Heart right ventricle (tissue), 16 donors: ENCODE measurements around the gene VAC14. TPM values are rescaled to one million over a fixed set of nuclear protein-coding genes. Genes with fewer than 3 reads are reported as not detected.

ENCODE experiments used
- ATAC-seq, 8 donors: fragments of 200-7000 bp; cut with Tn5 transposase; one replicate each; pipeline ENCODE4 v1.9.1; 2020; ENCODE audit warnings: mild to moderate bottlenecking in 8 of 8, moderate library complexity in 8 of 8, moderate number of reproducible peaks in 1 of 8
- DNase-seq, 2 donors: peaks; one replicate each; pipeline ENCODE4 v3.0.0-alpha.2; 2020
- H3K27ac ChIP-seq, 10 donors: fragments of 200-600 bp; sonication (generic) in 2 of 10; one replicate each; pipeline versions ENCODE4 v1.5.0 to v1.8.0; 2020 to 2022; ENCODE audit warnings: mild to moderate bottlenecking in 3 of 10
- H3K27me3 ChIP-seq, 7 donors: fragments of 200-600 bp; one replicate each; pipeline ENCODE4 v1.8.0; 2021 to 2022; ENCODE audit warnings: mild to moderate bottlenecking in 2 of 7
- H3K36me3 ChIP-seq, 9 donors: fragments of 200-600 bp; sonication (generic) in 1 of 9; one replicate each; pipeline versions ENCODE4 v1.5.0 to v1.8.0; 2020 to 2022; ENCODE audit warnings: mild to moderate bottlenecking in 2 of 9
- H3K4me1 ChIP-seq, 9 donors: fragments of 200-600 bp; sonication (generic) in 1 of 9; one replicate each; pipeline versions ENCODE4 v1.5.0 to v1.8.0; 2020 to 2022; ENCODE audit warnings: mild to moderate bottlenecking in 4 of 9
- H3K4me3 ChIP-seq, 10 donors: fragments of 200-600 bp; sonication (generic) in 2 of 10; one replicate each; pipeline versions ENCODE4 v1.5.0 to v1.8.0; 2020 to 2022; ENCODE audit warnings: mild to moderate bottlenecking in 7 of 10, moderate library complexity in 2 of 10
- H3K9me3 ChIP-seq, 11 donors: fragments of 200-600 bp in 10 of 11; sonication (generic) in 2 of 11; one replicate each; pipeline versions ENCODE4 v1.5.0 to v1.8.0; 2013 to 2022; ENCODE audit warnings: mild to moderate bottlenecking in 2 of 11, control low read depth in 1 of 11, moderate library complexity in 1 of 11
- WGBS, 2 donors: extraction: QIAGEN DNeasy Blood & Tissue Kit; methylation state at CpG; one replicate each; pipeline ENCODE4 v1.1.7; 2013; ENCODE audit warnings: inconsistent platforms in 1 of 2; 5-methylcytosine and 5-hydroxymethylcytosine counted together
- intact Hi-C, 10 donors: fragments of 100-400 bp; cut with DNase I; formaldehyde crosslinking; loops; one replicate each; pipeline versions ENCODE4 v1.11.1 to v1.14.2; 2022
- polyA plus RNA-seq, 2 donors: library from polyadenylated mRNA; stranded (reverse); fragments of 200-250 nt; gene quantifications; one replicate each; pipeline ENCODE4 v1.2.3, GENCODE V29; 2013
- total RNA-seq, 10 donors: library from RNA; stranded (reverse); fragmentation: NEBNext Ultra II Directional in 3 of 10; extraction: Animal tissue kit (Norgen Biotek cat#: 25700) in 3 of 10; gene quantifications; one replicate each; pipeline versions ENCODE4 v1.2.1 to v1.2.4, GENCODE V29; 2021 to 2023
- TF ChIP-seq, protein P1 (sequence below), 9 donors: fragments of 200-600 bp; sonication (generic) in 2 of 9; IDR thresholded peaks; one replicate each; pipeline versions ENCODE4 v1.5.0 to v1.8.0; 2021 to 2022; ENCODE audit warnings: antibody characterized with exemption in 9 of 9, mild to moderate bottlenecking in 5 of 9, moderate library complexity in 1 of 9
- donor health status: Arrhythmogenic right ventricular cardiomyopathy.
- donor health status: ischemic (EF 13 %, LVEDD 7.1; RV severe dilation, severe dysfunction).
- donor health status: healthy with polysubstance abuse.
- donor health status: DM: no; HTN: yes; CAD: no.
- donor health status: DM: no; HTN: no; CAD: no.
- donor health status: ischemic (EF 25% LVEDD 6.9; RV normal size, moderate dysfunction).
- donor health status: ischemic (EF 25% LVEDD 5.7; RV mildly dilated, moderate dysfunction).
- donor health status: healthy.
- donor health status: DM: yes; HTN: yes; CAD: no.
- donor health status: Ischemic cardiomyopathy.
- donor health status: ischemic (EF 35%, LVEDD 5.7; RV mildly dilated, moderate dysfunction).
- donor health status: nonischemic (EF 11% LVEDD 7.7; RV severe dilation, severe dysfunction).
- donor health status: DM: yes; HTN: yes; CAD: no.
- donor health status: PGD.
- donor health status: ischemic (EF 29% LVEDD 5.4; RV normal size, mild dysfunction).
- donor health status: nonischemic (EF 23%, LVEDD 6.1; RV moderate dilation, normal function).

The VAC14 gene
- total and polyA plus RNA-seq, 12 donors: 19.2 to 43.7 (median 23.2) TPM

DNA sequence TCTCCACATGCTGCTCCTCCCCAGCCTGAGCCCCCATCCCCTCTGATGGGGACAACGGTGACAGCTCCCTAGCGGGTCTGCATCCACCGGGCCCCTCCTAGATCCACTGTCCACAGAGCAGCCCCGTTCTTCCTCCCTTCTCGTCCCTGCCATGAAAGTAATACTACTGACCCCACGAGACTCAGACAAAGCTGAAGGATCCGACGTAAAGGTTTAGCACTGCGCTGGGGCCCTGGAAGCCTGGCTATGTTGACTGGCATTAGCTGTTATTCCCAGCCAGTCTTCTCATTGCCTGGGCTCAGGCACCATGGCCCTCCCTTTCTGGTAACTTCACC, 30.7 kb downstream of the VAC14 start:
- DNase-seq (no peak), ATAC-seq (no peak)
- intact Hi-C loops: loop anchor here in 9 of 10 donors (2.0 to 10.0 kb wide), 6 partner anchors 88 to 245 kb away; partner anchors contain the start of genes COG4 (in 4 of the 9) and SF3B3 (in 4 of the 9)
- peaks cover 0 to 6% (median 5%) of the 10 kb centered on the region in 9 donors for H3K4me1 ChIP-seq
- no peak overlapping the region for H3K4me3 ChIP-seq
- H3K36me3 ChIP-seq: peaks cover 0 to 86% (median 0%) of the 10 kb centered on the region in 9 donors
- H3K27ac ChIP-seq: no peak overlapping the region
- WGBS, 2 donors: 94% methylated on average over 9 of the region's 9 CpGs
- no peaks in the 10 kb centered on the region for H3K9me3 ChIP-seq
- H3K27me3 ChIP-seq: no peaks in the 10 kb centered on the region
- TF ChIP-seq, protein P1, sequence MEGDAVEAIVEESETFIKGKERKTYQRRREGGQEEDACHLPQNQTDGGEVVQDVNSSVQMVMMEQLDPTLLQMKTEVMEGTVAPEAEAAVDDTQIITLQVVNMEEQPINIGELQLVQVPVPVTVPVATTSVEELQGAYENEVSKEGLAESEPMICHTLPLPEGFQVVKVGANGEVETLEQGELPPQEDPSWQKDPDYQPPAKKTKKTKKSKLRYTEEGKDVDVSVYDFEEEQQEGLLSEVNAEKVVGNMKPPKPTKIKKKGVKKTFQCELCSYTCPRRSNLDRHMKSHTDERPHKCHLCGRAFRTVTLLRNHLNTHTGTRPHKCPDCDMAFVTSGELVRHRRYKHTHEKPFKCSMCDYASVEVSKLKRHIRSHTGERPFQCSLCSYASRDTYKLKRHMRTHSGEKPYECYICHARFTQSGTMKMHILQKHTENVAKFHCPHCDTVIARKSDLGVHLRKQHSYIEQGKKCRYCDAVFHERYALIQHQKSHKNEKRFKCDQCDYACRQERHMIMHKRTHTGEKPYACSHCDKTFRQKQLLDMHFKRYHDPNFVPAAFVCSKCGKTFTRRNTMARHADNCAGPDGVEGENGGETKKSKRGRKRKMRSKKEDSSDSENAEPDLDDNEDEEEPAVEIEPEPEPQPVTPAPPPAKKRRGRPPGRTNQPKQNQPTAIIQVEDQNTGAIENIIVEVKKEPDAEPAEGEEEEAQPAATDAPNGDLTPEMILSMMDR (IDR thresholded peaks at IDR 0.05): no peak

DNA sequence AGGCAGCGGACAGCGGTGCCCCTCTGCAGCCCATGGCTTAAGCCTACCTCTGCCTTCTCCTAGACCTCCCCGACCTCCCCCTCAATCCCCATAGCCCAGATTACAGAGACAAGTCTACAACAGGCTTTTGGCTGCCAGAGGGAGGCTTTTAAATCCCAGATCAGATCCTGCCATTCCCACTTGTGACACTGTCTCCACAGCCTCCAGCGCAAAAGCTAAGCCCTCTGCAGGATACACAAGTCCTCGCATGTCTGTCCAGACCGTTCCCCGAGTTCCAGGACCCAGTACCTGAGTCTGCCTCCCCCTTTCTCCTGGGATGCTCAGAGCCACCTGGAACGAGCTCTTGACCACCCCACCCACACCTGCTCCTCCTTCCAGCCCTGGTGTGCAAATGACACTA, 31.2 kb downstream of the VAC14 start:
- H3K4me1 ChIP-seq: peaks cover 0 to 6% (median 5%) of the 10 kb centered on the region in 9 donors
- peaks cover 0 to 86% (median 0%) of the 10 kb centered on the region in 9 donors for H3K36me3 ChIP-seq
- intact Hi-C loops: loop anchor here in 9 of 10 donors (2.0 to 10.0 kb wide), 7 partner anchors 82 to 245 kb away; partner anchors contain the start of genes COG4 (in 4 of the 9), SF3B3 (in 4 of the 9) and MTSS2 (in 1 of the 9)
- H3K4me3 ChIP-seq: no peak overlapping the region
- H3K9me3 ChIP-seq: no peaks in the 10 kb centered on the region
- DNase-seq (no peak), ATAC-seq (no peak)
- H3K27ac ChIP-seq: no peak overlapping the region
- 96 to 98% methylated on average over 8 of the region's 8 CpGs for WGBS, 2 donors
- TF ChIP-seq, protein P1 (IDR thresholded peaks at IDR 0.05): no peak
- no peaks in the 10 kb centered on the region for H3K27me3 ChIP-seq

DNA sequence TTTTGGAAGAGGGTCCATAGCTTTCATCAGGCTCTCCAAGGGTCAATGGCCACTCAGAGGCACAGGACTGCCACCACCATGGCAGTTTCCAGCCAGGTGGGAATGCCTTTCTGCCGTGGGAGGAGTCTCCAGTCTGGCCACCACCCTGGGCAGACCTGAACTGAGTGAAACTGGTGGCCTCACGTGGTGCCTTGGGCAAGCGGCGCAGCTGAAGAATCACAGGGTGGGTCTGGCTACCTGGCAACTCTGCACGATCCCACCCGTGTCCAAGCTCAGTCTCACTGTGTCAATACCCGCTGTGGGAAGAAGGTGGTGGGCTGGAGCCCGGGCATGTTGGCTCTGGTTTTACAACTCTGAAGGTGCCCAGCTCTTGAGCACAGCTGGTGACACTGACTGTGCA, 31.8 kb downstream of the VAC14 start:
- Histone ChIP-seq H3K36me3 (peaks cover 0 to 89% (median 0%) of the 10 kb centered on the region in 9 donors), H3K4me1 (peaks cover 0 to 6% (median 5%) of the 10 kb centered on the region in 9 donors), H3K27me3 (no peaks in the 10 kb centered on the region), H3K9me3 (no peaks in the 10 kb centered on the region), H3K27ac (no peak overlapping the region), H3K4me3 (no peak overlapping the region)
- intact Hi-C loops: loop anchor here in 1 of 10 donors (5.0 kb wide), 1 partner anchor 82 kb away; the partner anchor contains the start of gene MTSS2
- TF ChIP-seq, protein P1 (IDR thresholded peaks at IDR 0.05): no peak
- 88 to 96% methylated on average over 8 of the region's 8 CpGs for WGBS, 2 donors
- DNase-seq (no peak), ATAC-seq (no peak)

DNA sequence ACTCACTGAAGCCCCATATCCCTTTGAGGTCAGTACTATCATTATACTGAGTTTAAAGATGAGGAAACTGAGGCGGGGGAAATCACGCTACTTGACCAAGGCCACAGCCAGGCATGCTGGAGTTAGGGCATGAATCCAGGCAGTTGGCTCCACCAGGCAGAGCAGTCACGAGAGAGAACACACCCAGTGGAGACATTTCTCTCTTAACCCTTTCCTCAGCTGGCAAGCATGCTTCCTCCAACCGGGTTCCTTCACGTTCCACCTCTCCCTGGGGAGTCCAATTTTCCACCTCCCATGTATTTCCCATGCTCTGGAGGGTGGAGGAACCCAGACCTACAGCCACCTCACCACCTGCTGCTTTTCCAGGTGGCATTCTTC, 32.8 kb downstream of the VAC14 start:
- Histone ChIP-seq H3K4me3 (no peak overlapping the region), H3K27ac (no peak overlapping the region), H3K36me3 (peaks cover 0 to 83% (median 0%) of the 10 kb centered on the region in 9 donors), H3K9me3 (no peaks in the 10 kb centered on the region), H3K4me1 (peaks cover 0 to 6% (median 5%) of the 10 kb centered on the region in 9 donors), H3K27me3 (no peaks in the 10 kb centered on the region)
- no peak for DNase-seq
- 62 to 65% methylated on average over 5 of the region's 5 CpGs for WGBS, 2 donors
- intact Hi-C loops: loop anchor here in 1 of 10 donors (5.0 kb wide), 1 partner anchor 81 kb away; the partner anchor contains the start of gene MTSS2
- no peak for ATAC-seq
- TF ChIP-seq, protein P1 (IDR thresholded peaks at IDR 0.05): no peak
